ENCODE results near the gene TRAK2.

GRCh38 chr2:201465524-201465971 lies 14.3 kb upstream of the TRAK2 start:
- no peak for TF ChIP-seq POLR2A (conservative IDR thresholded peaks at IDR 0.05)
- TF ChIP-seq BHLHE40 (IDR thresholded peaks at IDR 0.05; ENCODE audit: low read length), result no peak
- no peak for TF ChIP-seq ZNF282 (CRISPR knock-in tag; IDR thresholded peaks at IDR 0.05)
- no peak for TF ChIP-seq ARID1B (IDR thresholded peaks at IDR 0.05)
- TF ChIP-seq E2F5 (CRISPR knock-in tag; IDR thresholded peaks at IDR 0.05), result no peak
- TF ChIP-seq SMARCB1 (IDR thresholded peaks at IDR 0.05; ENCODE audit: insufficient read length, low read depth), result no peak
- no peak for TF ChIP-seq KLF13 (tag; IDR thresholded peaks at IDR 0.05; ENCODE audit: borderline replicate concordance, low read depth)
- TF ChIP-seq FOS (IDR thresholded peaks at IDR 0.05; ENCODE audit: extremely low read depth, insufficient read length), result no peak
- no peak for TF ChIP-seq CC2D1A (IDR thresholded peaks at IDR 0.05)
- no peak for TF ChIP-seq NR2C2 (CRISPR knock-in tag; IDR thresholded peaks at IDR 0.05)
- TF ChIP-seq NR2C2 (tag; IDR thresholded peaks at IDR 0.05), result no peak
- TF ChIP-seq CHD1 (IDR thresholded peaks at IDR 0.05; ENCODE audit: low read length), result no peak

All from K562 (cell line).